ENCODE measurements around the gene SLC17A5. TPM values are rescaled to one million over a fixed set of nuclear protein-coding genes. Genes with fewer than 3 reads are reported as not detected.
"Not testable (repeated sequence)": the region's sequence is repeated elsewhere in the genome, so short reads cannot be mapped to it uniquely, and the experiment has no call there.

SLC17A5 gene
- total RNA-seq, 2 donors from 2014 or later: 39.3 to 48.3 TPM

GRCh38 chr6:73636048-73636447, 17.7 kb downstream of the SLC17A5 start:
- DNase-seq (no peak), ATAC-seq (no peak)
- intact Hi-C loops (cut with DNase I, micrococcal nuclease): no loop called here

GRCh38 chr6:73632346-73632745, 21.4 kb downstream of the SLC17A5 start:
- DNase-seq (no peak), ATAC-seq (no peak)
- intact Hi-C loops (cut with DNase I, micrococcal nuclease): no loop called here

DNA sequence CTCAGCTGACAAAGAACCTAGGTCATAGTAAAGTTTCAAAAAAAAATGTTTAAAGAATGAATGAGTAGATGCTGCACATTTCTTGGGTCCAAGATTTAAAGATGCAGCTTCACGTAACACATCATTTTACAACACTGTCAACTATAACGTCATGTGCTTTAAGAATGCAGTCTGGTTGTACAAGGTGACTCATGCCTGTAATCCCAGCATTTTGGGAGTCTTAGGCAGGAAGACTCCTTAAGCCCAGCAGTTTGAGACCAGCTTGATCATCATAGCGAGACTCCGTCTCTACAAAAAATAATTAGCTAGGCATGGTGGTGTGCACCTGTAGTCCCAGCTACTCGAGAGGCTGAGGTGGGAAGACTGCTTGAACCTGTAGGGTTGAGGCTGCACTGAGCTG, 21.9 kb downstream of the SLC17A5 start:
- intact Hi-C loops (cut with DNase I, micrococcal nuclease): no loop called here
- ATAC-seq: no peak

DNA sequence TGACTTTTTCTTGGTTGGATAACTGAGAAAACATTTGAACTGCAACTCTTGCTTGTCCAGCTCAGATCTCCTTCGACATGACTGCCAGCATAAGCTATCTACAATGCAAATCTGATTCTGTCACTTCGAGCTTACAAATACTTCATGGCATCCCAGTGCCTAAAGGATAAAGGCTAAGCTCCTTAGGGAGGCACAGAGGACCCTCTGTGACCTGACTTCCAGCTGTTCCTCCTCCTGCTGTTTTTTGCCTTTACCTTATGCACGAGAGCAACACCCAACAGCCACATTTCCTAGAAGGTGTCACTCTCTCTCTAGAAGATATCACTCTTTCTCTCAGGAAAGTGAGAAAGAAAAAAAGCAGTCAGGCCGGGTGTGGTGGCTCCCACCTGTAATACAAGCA, 23.4 kb downstream of the SLC17A5 start:
- no peak for ATAC-seq

More for the DNA sequence above, 21.9 kb downstream of the SLC17A5 start:
- DNase-seq: no peak

DNA sequence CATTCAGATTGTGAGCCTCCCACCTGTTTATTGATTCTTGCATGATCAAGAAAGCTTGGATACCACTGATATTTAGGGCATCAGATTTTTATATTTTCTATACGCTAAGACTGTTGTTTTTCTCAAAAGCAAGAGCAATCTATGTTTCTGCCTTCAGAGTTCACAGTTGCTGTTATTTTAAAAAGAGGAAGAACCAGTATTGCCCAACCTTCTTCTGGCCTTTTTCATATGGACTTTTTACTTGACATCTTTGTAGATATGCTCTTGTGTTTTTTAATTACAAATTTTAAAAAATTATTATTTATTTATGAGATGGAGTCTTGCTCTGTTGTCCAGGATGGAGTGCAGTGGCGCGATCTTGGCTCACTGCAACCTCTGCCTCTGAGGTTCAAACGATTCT, 28.9 kb downstream of the SLC17A5 start:
- intact Hi-C loops (cut with DNase I, micrococcal nuclease): no loop called here
- no peak for DNase-seq
- no peak for ATAC-seq

More for the DNA sequence above, 23.4 kb downstream of the SLC17A5 start:
- no peak for DNase-seq
- intact Hi-C loops (cut with DNase I, micrococcal nuclease): no loop called here

- DNase-seq; ATAC-seq; intact Hi-C loops (cut with DNase I, micrococcal nuclease): not testable (repeated sequence)
These were observed 30.3 kb downstream of the SLC17A5 start for GRCh38 chr6:73623480-73623879.

GRCh38 chr6:73618082-73618481, 35.7 kb downstream of the SLC17A5 start:
- ATAC-seq, DNase-seq: not testable (repeated sequence)
- intact Hi-C loops (cut with DNase I, micrococcal nuclease): loop anchor here in 1 of 2 donors (10.0 kb wide), 1 partner anchor 103 kb away; no protein-coding TSS in a partner anchor

- no peak for DNase-seq
- intact Hi-C loops (cut with DNase I, micrococcal nuclease): loop anchor here in 1 of 2 donors (10.0 kb wide), 1 partner anchor 100 kb away; no protein-coding TSS in a partner anchor
- ATAC-seq: no peak
These were observed 39.0 kb downstream of the SLC17A5 start for GRCh38 chr6:73614802-73615201.

DNA sequence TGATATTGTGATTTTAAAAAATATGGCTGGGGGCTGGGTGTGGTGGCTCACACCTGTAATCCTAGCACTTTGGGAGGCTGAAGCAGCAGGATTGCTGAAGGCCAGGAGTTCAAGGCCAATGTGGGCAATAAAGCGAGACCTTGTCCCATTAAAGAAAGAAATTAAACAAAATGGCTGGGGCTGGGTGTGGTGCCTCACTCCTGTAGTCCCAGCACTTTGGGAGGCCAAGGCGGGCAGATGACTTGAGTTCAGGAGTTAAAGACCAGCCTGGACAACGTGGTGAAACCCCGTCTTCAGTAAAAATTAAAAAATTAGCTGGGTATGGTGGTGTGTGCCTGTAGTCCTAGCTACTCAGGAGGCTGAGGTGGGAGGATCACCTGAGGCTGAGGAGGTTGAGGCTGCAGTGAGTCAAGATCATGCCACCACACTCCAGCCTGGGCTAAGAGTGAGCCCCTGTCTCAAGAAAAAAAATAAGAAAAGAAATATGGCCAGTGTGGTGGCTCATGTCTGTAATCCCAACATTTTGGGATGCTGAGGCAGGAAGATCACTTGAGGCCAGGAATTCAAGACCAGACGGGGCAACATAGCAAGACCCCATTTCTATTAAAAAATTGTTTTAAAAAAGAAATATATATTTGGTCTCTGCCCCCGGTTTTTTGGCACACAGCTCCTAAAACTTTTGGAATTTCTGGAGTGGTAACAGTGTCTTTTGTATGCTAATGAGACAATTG, 39.8 kb downstream of the SLC17A5 start:
- no peak for DNase-seq
- intact Hi-C loops (cut with DNase I, micrococcal nuclease): loop anchor here in 1 of 2 donors (10.0 kb wide), 1 partner anchor 99 kb away; no protein-coding TSS in a partner anchor
- no peak for ATAC-seq

GRCh38 chr6:73612611-73613010, 41.2 kb downstream of the SLC17A5 start:
- ATAC-seq (no peak), DNase-seq (no peak)
- intact Hi-C loops (cut with DNase I, micrococcal nuclease): loop anchor here in 1 of 2 donors (10.0 kb wide), 1 partner anchor 98 kb away; no protein-coding TSS in a partner anchor

DNA sequence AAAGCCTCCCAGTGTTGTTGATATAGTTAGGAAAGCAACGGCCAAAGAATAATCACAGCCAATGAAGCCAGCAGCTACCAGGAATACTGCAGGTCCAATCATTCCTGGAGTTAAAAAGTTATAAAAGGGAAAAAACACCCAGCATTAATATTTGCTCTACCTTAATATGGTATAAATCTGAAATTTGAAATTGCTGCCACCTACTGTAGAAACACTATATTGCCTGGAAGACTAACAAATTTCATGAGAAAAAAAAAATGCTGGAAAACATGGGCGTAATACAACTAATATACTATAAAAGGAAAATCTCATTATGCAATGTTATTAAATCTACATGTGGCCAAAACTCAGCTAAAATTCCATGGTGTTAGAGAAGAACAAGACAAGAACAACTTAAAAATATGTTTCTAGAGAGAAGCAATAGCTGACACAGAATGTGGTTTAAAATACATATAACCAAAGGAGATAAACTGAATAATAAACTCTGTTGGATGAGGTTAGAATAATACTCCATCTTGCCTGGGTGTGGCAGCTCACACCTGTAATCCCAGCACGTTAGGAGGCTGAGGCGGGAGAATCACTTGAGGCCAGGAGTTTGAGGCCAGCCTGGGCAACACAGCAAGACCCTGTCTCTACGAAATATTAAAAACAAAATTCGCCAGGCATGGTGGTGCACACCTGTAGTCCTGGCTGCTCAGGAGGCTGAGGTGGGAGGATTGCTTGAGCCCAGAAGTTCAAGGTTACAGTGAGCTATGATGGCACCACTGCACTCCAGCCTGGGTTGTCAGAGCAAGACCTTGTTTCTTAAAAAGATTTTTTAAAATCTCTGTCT, 43.1 kb downstream of the SLC17A5 start:
- peak; percentile 61 for ATAC-seq
- DNase-seq: no peak

DNA sequence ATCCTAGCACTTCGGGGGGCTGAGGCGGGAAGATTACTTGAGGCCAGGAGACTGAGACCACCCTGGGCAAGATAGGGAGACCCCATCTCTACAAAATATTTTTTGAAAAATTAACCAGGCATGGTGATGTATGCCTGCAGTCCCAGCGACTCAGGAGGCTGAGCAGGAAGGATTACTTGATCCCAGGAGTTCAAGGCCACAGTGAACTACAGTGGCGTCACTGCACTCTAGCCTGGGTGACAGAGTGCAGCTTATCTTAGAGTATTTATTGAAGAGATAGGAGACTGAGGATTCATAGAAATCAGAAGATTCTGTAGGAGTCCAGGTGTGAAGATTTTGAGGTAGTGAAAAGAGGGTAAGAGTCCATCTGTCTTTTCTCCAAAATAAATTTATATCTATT, 45.0 kb downstream of the SLC17A5 start:
- ATAC-seq: no peak
- intact Hi-C loops (cut with DNase I, micrococcal nuclease): no loop called here
- no peak for DNase-seq

More for the DNA sequence above, 43.1 kb downstream of the SLC17A5 start:
- intact Hi-C loops (cut with DNase I, micrococcal nuclease): loop anchor here (2.0 to 10.0 kb wide), 2 partner anchors 96 kb away; no protein-coding TSS in a partner anchor

DNA sequence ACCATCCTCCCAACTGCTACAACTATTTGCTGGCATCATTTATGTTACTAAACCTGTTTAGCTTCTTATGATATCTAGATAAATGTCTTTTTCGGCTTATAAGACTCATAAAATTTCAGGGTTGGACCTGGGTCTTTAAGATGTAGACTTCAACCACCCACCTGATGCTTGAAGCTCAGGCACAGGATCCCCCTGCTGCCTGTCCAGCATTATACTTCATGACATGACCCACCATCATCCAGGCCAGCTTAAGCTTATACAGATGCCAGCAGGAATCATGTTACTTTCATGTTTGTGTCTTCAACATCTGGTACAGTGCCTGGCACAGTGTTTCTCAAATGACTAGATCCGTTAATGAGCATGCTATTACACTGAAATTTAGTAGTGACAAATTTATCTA, 47.4 kb downstream of the SLC17A5 start:
- ATAC-seq (no peak), DNase-seq (no peak)
- intact Hi-C loops (cut with DNase I, micrococcal nuclease): no loop called here

- DNase-seq: no peak
- ATAC-seq: no peak
These were observed 49.3 kb downstream of the SLC17A5 start for GRCh38 chr6:73604461-73604860.

GRCh38 chr6:73604020-73604419, 49.8 kb downstream of the SLC17A5 start:
- ATAC-seq (no peak), DNase-seq (no peak)
- intact Hi-C loops (cut with DNase I, micrococcal nuclease): no loop called here

More at GRCh38 chr6:73604461-73604860, 49.3 kb downstream of the SLC17A5 start:
- intact Hi-C loops (cut with DNase I, micrococcal nuclease): no loop called here

GRCh38 chr6:73586416-73586974, 67.3 kb downstream of the SLC17A5 start:
- ATAC-seq: no peak
- no peak for DNase-seq
- intact Hi-C loops (cut with DNase I, micrococcal nuclease): no loop called here

DNA sequence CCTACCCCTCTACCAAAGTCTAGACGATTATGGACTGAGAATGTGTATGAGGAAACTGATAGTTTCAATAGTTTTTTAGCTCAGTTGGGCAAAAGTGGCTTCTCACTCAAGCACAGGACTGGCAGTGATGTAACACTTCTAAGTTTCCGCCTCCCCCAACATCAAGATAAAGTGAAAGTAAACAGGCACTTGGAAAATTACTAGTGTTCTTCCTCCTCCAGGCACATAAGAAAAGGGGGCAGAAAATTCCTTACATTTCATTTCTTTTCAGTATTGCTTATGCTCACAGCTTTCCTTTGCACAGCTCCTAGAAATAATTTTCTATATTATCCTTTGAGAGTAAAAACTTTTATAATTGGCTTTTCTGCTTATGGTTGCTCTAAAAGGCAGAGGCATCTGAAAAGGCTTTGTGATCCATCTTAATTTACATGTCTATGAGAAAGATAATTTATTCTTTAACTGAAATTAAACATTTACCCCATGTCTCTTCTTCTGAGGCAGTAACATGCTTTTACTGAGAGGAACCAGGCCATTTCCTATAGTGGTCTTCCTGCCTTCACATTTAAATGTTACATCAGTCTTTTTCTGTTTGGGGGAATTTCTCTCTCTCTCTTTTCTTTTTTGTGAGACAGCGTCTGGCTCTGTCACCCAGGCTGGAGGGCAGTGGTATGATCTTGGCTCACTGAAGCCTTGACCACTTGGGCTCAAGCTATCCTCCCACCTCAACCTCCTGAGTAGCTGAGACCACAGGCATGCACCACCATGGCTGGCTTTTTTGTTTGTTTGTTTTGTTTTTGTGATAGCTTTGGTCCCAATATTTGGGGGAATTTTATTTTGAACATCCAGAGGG, 68.0 kb downstream of the SLC17A5 start:
- ATAC-seq (peak; percentile 96), DNase-seq (peak; percentile 23 to 55)
- intact Hi-C loops (cut with DNase I, micrococcal nuclease): no loop called here

- DNase-seq: no peak
- ATAC-seq: no peak
- intact Hi-C loops (cut with DNase I, micrococcal nuclease): loop anchor here in 1 of 2 donors (5.0 kb wide), 1 partner anchor 64 kb away; no protein-coding TSS in a partner anchor
These were observed 72.5 kb downstream of the SLC17A5 start for GRCh38 chr6:73581293-73581692.

Measured in left colon (tissue), 2 donors.